HG02870 (cell line): ENCODE measurements around the gene EPHA5.
"Not testable (repeated sequence)": the region's sequence is repeated elsewhere in the genome, so short reads cannot be mapped to it uniquely, and the experiment has no call there.

Experiments used
- ATAC-seq: cut with Tn5 transposase; IDR thresholded peaks from one replicate; pipeline ENCODE4 v1.9.1; 2021; ENCODE audit warnings: mild to moderate bottlenecking, moderate library complexity; ENCODE audit not compliant: unreplicated experiment

EPHA5 gene

GRCh38 chr4:65386927-65387326, 283.4 kb downstream of the EPHA5 start:
- no peak for ATAC-seq

- ATAC-seq, result no peak
Measured at GRCh38 chr4:65383589-65384305, 286.5 kb downstream of the EPHA5 start.

- ATAC-seq, result no peak
Measured at GRCh38 chr4:65381648-65382047, 288.6 kb downstream of the EPHA5 start.

DNA sequence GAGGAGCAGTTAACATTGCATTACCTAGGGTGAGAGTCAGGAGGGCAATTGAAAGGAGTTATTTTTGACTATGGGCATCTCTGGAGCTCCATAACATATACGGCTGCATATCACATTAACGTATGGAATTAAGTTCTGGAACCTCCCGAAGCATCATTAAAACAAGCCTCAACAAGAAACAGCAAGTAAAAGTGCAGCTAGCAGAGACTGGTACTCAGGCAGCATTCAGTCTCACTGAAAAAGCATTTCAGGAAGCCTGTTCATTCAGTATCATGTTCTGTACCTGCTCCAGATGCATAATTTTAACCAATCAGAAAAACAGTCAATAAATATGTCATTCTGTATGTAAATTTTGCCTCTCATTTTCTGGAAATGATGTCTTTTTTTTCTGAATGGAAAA, 299.6 kb downstream of the EPHA5 start:
- ATAC-seq, result no peak

DNA sequence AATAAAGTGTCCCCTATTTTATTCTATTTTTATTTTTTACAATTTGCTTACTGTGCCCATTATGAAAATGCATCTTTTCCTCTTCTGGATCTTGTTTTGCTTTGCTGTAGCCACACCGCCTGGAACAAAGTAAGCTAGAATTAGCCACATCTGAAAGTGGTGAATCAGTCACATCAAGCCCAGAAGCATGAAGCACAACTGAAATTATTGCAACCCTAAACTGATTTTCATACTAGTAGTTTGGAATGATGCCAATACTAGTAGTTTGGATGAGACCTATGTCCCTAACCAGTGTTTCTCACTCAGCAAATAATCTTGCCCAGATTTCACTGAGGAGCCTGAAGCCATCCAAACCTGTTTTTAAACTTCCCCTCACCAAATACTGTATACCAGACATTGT, 303.0 kb downstream of the EPHA5 start:
- ATAC-seq, result no peak

- ATAC-seq, result no peak
Measured at GRCh38 chr4:65358914-65359313, 311.4 kb downstream of the EPHA5 start.

- ATAC-seq, result no peak
Measured at GRCh38 chr4:65353098-65353497, 317.2 kb downstream of the EPHA5 start.

DNA sequence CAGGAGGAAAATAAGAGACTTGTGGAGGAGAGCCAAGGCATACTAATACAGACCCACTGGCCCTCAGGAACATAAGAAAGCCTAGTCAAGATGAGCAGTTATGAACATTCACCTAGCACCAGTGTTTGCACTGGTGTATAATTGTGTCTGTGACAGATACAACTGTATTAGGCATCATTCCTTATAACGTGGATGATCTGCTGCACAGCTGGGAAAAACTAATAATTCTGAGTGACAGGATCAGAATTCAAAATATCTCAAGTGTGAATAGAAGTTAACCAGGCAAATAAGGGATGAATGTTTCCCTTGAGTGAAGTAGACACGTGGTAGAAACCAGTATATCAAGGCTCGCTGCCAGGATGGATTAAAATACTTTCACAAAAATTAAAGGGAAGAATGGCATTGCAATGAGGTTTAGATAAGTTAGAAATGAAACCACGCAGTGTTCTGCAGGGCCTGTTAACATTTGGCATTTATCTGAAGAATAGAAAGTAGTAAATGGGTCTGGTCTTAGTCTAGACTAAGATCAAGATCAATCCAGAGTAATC, 325.9 kb downstream of the EPHA5 start:
- ATAC-seq, result no peak

- no peak for ATAC-seq
Measured at GRCh38 chr4:65343342-65343741, 326.9 kb downstream of the EPHA5 start.

DNA sequence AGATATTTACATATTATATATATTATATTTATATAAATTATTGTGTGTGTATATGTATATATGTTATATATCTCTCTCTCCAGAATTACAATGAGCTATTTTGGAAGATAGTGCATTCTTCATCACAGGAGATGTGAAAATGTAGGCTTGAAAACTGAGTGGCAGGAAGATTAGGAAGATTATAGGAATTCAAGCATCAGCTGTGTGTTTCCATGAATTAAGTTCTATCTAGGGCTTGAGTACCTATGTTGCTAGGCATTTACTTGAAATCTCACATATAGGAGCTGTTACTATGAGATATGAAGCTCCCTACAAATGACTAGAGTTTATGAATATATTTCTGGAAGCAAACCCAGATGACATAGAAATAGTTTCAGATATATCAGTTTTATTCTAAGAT, 328.7 kb downstream of the EPHA5 start:
- ATAC-seq, result no peak

- no peak for ATAC-seq
Measured at GRCh38 chr4:65340382-65341109, 329.7 kb downstream of the EPHA5 start.

GRCh38 chr4:65337371-65337770, 332.9 kb downstream of the EPHA5 start:
- ATAC-seq, result no peak

GRCh38 chr4:65336465-65336864, 333.8 kb downstream of the EPHA5 start:
- no peak for ATAC-seq

- ATAC-seq, result no peak
Measured at GRCh38 chr4:65316534-65316933, 353.8 kb downstream of the EPHA5 start.

GRCh38 chr4:65311120-65311519, 359.2 kb downstream of the EPHA5 start:
- no peak for ATAC-seq

GRCh38 chr4:65310586-65310985, 359.7 kb downstream of the EPHA5 start:
- ATAC-seq, result no peak

DNA sequence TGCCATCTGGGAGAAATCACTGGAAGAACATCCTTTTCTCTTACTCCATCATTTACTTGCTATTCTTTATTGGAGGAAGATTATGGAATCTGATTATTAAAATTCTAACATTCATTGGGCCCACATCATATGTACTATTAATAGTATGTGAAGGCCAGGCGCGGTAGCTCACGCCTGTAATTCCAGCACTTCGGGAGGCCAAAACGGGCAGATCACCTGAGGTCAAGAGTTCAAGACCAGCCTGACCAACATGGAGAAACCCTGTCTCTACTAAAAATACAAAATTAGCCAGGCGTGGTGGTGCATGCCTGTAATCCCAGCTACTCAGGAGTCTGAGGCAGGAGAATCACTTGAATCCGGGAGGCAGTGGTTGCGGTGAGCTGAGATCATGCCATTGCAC, 361.7 kb downstream of the EPHA5 start:
- ATAC-seq, result not testable (repeated sequence)

DNA sequence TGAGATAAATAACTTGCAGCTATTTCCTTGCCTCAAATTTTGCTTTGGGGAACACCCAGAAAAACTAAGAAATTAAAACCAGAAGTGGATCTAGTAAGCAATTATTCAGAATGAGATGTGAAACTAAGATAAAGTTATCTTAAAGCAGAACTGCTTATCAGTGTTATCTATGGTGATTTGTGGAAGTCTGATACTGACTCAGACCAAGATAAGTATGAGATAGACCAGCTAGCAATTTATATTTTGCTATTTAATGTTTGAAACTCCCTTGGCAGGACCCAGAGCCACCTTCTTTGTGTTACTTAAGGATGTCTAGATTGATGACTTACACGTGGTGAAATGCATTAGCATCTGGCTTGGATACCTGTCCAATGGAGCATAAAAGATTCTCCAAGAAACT, 368.1 kb downstream of the EPHA5 start:
- ATAC-seq, result no peak

DNA sequence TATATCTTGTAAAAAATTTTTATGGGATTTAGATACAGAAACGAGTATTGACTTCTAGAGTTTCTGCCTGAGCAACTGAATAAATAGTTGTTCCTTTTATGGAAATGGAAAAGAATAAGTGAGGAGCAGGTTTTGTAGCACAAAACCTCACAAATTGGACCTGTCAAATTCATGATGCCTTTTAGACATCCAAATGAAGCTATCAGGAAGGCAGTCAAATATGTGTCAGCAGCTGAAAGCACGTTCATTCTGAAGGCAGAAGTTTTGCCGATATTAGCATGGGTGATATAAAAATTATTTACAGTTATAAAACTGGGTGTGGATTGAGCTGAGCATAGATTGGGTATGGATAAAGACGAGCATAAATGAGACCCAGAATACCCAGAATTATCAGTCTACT, 374.0 kb downstream of the EPHA5 start:
- no peak for ATAC-seq

- no peak for ATAC-seq
Measured at GRCh38 chr4:65287071-65287470, 383.2 kb downstream of the EPHA5 start.
